HG03039 (cell line): ENCODE measurements around the gene PXN.

Source experiments
- ATAC-seq: cut with Tn5 transposase; IDR thresholded peaks from one replicate; pipeline ENCODE4 v1.9.1; 2021; ENCODE audit warnings: mild to moderate bottlenecking, moderate library complexity; ENCODE audit not compliant: unreplicated experiment

The PXN gene

GRCh38 chr12:120181991-120182631 lies 83.4 kb downstream of the PXN start:
- ATAC-seq: no peak

- ATAC-seq: no peak
Measured at GRCh38 chr12:120180975-120181374, 84.6 kb downstream of the PXN start.

- no peak for ATAC-seq
Measured at GRCh38 chr12:120175537-120175936, 90.0 kb downstream of the PXN start.

GRCh38 chr12:120175062-120175461 lies 90.5 kb downstream of the PXN start:
- ATAC-seq: no peak

GRCh38 chr12:120172053-120172452 lies 93.5 kb downstream of the PXN start:
- no peak for ATAC-seq

- no peak for ATAC-seq
Measured at GRCh38 chr12:120170631-120171030, 94.9 kb downstream of the PXN start.

GRCh38 chr12:120169946-120170345 lies 95.6 kb downstream of the PXN start:
- ATAC-seq: no peak

- ATAC-seq: no peak
Measured at GRCh38 chr12:120168337-120168736, 97.2 kb downstream of the PXN start.

- no peak for ATAC-seq
Measured at GRCh38 chr12:120167529-120168095, 97.9 kb downstream of the PXN start.

GRCh38 chr12:120164293-120164692 lies 101.2 kb downstream of the PXN start:
- ATAC-seq: no peak

GRCh38 chr12:120162763-120163162 lies 102.8 kb downstream of the PXN start:
- ATAC-seq: no peak

GRCh38 chr12:120161852-120162251 lies 103.7 kb downstream of the PXN start:
- ATAC-seq: no peak
